HCT116 (cell line): ENCODE measurements around the gene RHEBL1. TPM values are rescaled to one million over a fixed set of nuclear protein-coding genes. Genes with fewer than 3 reads are reported as not detected.

Experiments used
- ATAC-seq: fragments of 200-7000 bp; cut with Tn5 transposase; 2 replicates; pipeline ENCODE4 v1.9.1; 2020; ENCODE audit warnings: mild to moderate bottlenecking, moderate library complexity
- BruUV-seq: library from RNA; stranded (reverse); fragments of 400-500 nt; replicated peaks from 2 replicates; lab custom pipeline; 2021; lab: Mats Ljungman, UMichigan
- CTCF ChIA-PET: fragments of 300-600 bp; sonication (Branson Sonifier 250); formaldehyde crosslinking; loops from one replicate; lab custom pipeline; 2021; ENCODE audit warnings: antibody characterized with exemption; lab: Charles Lee
- POLR2A ChIA-PET: fragments of 300-600, 350-600 bp; sonication (Branson Sonifier 250); formaldehyde crosslinking; loops from one replicate; lab custom pipeline; 2021; ENCODE audit warnings: antibody characterized with exemption; lab: Charles Lee
- RAD21 ChIA-PET, 2 experiments: fragments of 300-600 bp; sonication (Branson Sonifier 250); formaldehyde crosslinking; loops; one replicate each; lab custom pipeline; 2023; ENCODE audit warnings: low total read pairs in 2 of 2; ENCODE audit not compliant: uncharacterized antibody in 2 of 2, unreplicated experiment in 2 of 2, low non-redundant PET in 1 of 2; lab: Charles Lee
- DNase-seq: peaks from one replicate; pipeline ENCODE4 v3.0.0-alpha.2; 2010; ENCODE audit warnings: low read depth, low spot score
- H2AFZ ChIP-seq: fragments of 200-600 bp; shearing (Covaris generic), sonication (generic); 2 replicates; pipeline ENCODE4 v1.6.1; 2017; ENCODE audit warnings: low read depth, mixed run types, mixed read lengths, antibody characterized with exemption, low read length; ENCODE audit not compliant: poor library complexity, severe bottlenecking
- H3K27ac ChIP-seq: 2 replicates; pipeline ENCODE4 v1.5.1; 2012; ENCODE audit warnings: low read depth, low read length
- H3K27me3 ChIP-seq: fragments of 200-600 bp; sonication (generic); 2 replicates; pipeline ENCODE4 v1.6.1; 2016; ENCODE audit warnings: mixed run types, low read length, mixed read lengths; ENCODE audit not compliant: insufficient read depth
- H3K36me3 ChIP-seq, 2 experiments: fragments of 200-500 bp in 1 of 2; fragments of 200-600 bp in 1 of 2; sonication (Bioruptor generic) in 1 of 2; sonication (generic) in 1 of 2; 2 replicates each; pipeline versions ENCODE4 v1.5.1 to v1.6.1; 2014 to 2016; ENCODE audit warnings: low read length in 2 of 2, inconsistent platforms in 1 of 2, mixed read lengths in 1 of 2, mixed run types in 1 of 2; ENCODE audit not compliant: insufficient read depth in 2 of 2, control insufficient read depth in 1 of 2
- H3K4me1 ChIP-seq, 2 experiments: fragments of 200-600 bp in 1 of 2; sonication (generic) in 1 of 2; 2 replicates each; pipeline versions ENCODE4 v1.5.1 to v1.6.1; 2012 to 2017; ENCODE audit warnings: low read length in 2 of 2, inconsistent platforms in 1 of 2, mild to moderate bottlenecking in 1 of 2, mixed read lengths in 1 of 2, mixed run types in 1 of 2, moderate library complexity in 1 of 2; ENCODE audit not compliant: insufficient read depth in 2 of 2, control insufficient read depth in 1 of 2
- H3K4me2 ChIP-seq: fragments of 200-600 bp; sonication (generic); 2 replicates; pipeline ENCODE4 v1.6.1; 2017; ENCODE audit warnings: mixed run types, low read length, mixed read lengths
- H3K4me3 ChIP-seq, 2 experiments: fragments of 200-600 bp in 1 of 2; sonication (generic) in 1 of 2; replicated peaks in 1 of 2; 2 replicates each; pipeline ENCODE4 v1.5.1; 2011 to 2016; ENCODE audit warnings: low read length in 2 of 2, control low read depth in 1 of 2, low read depth in 1 of 2, mild to moderate bottlenecking in 1 of 2, mixed read lengths in 1 of 2, mixed run types in 1 of 2
- H3K79me2 ChIP-seq: fragments of 200-600 bp; sonication (generic); 2 replicates; pipeline ENCODE4 v1.6.1; 2017; ENCODE audit warnings: mild to moderate bottlenecking, mixed run types, low read length, moderate library complexity, mixed read lengths; ENCODE audit not compliant: insufficient read depth
- H3K9ac ChIP-seq: fragments of 200-600 bp; sonication (generic); 2 replicates; pipeline ENCODE4 v1.6.1; 2016; ENCODE audit warnings: low read length, mixed read lengths
- H3K9me2 ChIP-seq: fragments of 200-600 bp; sonication (generic), shearing (Covaris generic); 2 replicates; pipeline ENCODE4 v1.6.1; 2017; ENCODE audit warnings: mixed run types, mild to moderate bottlenecking, moderate library complexity; ENCODE audit not compliant: insufficient read depth
- H3K9me3 ChIP-seq, 2 experiments: fragments of 200-500 bp in 1 of 2; fragments of 200-600 bp in 1 of 2; sonication (Bioruptor generic) in 1 of 2; sonication (generic) in 1 of 2; 2 replicates each; pipeline ENCODE4 v1.6.1; 2014 to 2017; ENCODE audit warnings: low read length in 2 of 2, mixed read lengths in 2 of 2, inconsistent platforms in 1 of 2, low read depth in 1 of 2, mild to moderate bottlenecking in 1 of 2, mixed run types in 1 of 2, moderate library complexity in 1 of 2; ENCODE audit not compliant: control insufficient read depth in 1 of 2, insufficient read depth in 1 of 2
- H4K20me1 ChIP-seq: fragments of 200-600 bp; sonication (generic), shearing (Covaris generic); 2 replicates; pipeline ENCODE4 v1.6.1; 2017; ENCODE audit warnings: mixed run types, mild to moderate bottlenecking, moderate library complexity; ENCODE audit not compliant: insufficient read depth
- CBX3 ChIP-seq: IDR thresholded peaks from 2 replicates; pipeline ENCODE4 v1.6.1; 2012; ENCODE audit warnings: low read depth
- CEBPB ChIP-seq: IDR thresholded peaks from 2 replicates; pipeline ENCODE4 v1.6.1; 2012; ENCODE audit warnings: low read depth
- EGR1 ChIP-seq: IDR thresholded peaks from 2 replicates; pipeline ENCODE4 v1.6.1; 2012; ENCODE audit warnings: low read depth
- ELF1 ChIP-seq: IDR thresholded peaks from 2 replicates; pipeline ENCODE4 v1.6.1; 2012; ENCODE audit warnings: low read depth, borderline replicate concordance
- EZH2 ChIP-seq: fragments of 200-600 bp; sonication (generic); IDR thresholded peaks from 2 replicates; pipeline ENCODE4 v1.6.1; 2017; ENCODE audit warnings: antibody characterized with exemption, mixed run types
- EZH2phosphoT487 ChIP-seq: fragments of 200-600 bp; IDR thresholded peaks from 2 replicates; pipeline ENCODE4 v1.6.1; 2018; ENCODE audit warnings: antibody characterized with exemption, borderline replicate concordance
- FOSL1 ChIP-seq: IDR thresholded peaks from 2 replicates; pipeline ENCODE4 v1.6.1; 2012; ENCODE audit warnings: low read depth
- POLR2A ChIP-seq: IDR thresholded peaks from 2 replicates; pipeline ENCODE4 v1.7.0; 2011; ENCODE audit warnings: borderline replicate concordance; ENCODE audit not compliant: insufficient read depth, insufficient read length; ENCODE audit errors: extremely low read depth
- POLR2AphosphoS5 ChIP-seq: IDR thresholded peaks from 2 replicates; pipeline ENCODE4 v1.6.1; 2011; ENCODE audit warnings: mild to moderate bottlenecking, low read depth, low read length, moderate library complexity
- RAD21 ChIP-seq: IDR thresholded peaks from 2 replicates; pipeline ENCODE4 v1.6.1; 2012; ENCODE audit warnings: low read depth, mild to moderate bottlenecking
- SIN3A ChIP-seq: IDR thresholded peaks from 2 replicates; pipeline ENCODE4 v1.6.1; 2012; ENCODE audit warnings: low read depth
- YY1 ChIP-seq: IDR thresholded peaks from 2 replicates; pipeline ENCODE4 v1.6.1; 2011; ENCODE audit warnings: low read length, low read depth, moderate library complexity, mild to moderate bottlenecking; ENCODE audit not compliant: insufficient replicate concordance; ENCODE audit errors: extremely low read depth
- ZNF274 ChIP-seq: fragments of 200-500 bp; sonication (Bioruptor generic); IDR thresholded peaks from 2 replicates; pipeline ENCODE4 v1.6.1; 2014; ENCODE audit warnings: mild to moderate bottlenecking, low read depth, low read length, inconsistent platforms
- intact Hi-C: fragments of 100-400 bp; cut with micrococcal nuclease; formaldehyde crosslinking; loops from 2 replicates; pipeline ENCODE4 v1.10.0; 2022
- total RNA-seq: library from RNA; stranded (reverse); gene quantifications from one replicate; pipeline ENCODE4 v1.2.1, GENCODE V29; 2021; ENCODE audit not compliant: unreplicated experiment
- TF ChIP-seq, protein P1 (sequence below), 3 experiments: fragments of 200-600 bp in 1 of 3; sonication (generic) in 1 of 3; IDR thresholded peaks in 2 of 3; conservative IDR thresholded peaks in 1 of 3; 2 replicates each; pipeline ENCODE4 v1.5.1; 2012 to 2017; ENCODE audit warnings: low read depth in 2 of 3, low read length in 2 of 3, antibody characterized with exemption in 1 of 3, borderline replicate concordance in 1 of 3, control low read depth in 1 of 3, mild to moderate bottlenecking in 1 of 3, mixed read lengths in 1 of 3, mixed run types in 1 of 3, moderate library complexity in 1 of 3; ENCODE audit not compliant: insufficient read depth in 1 of 3
- TF ChIP-seq, protein P2 (sequence below): IDR thresholded peaks from 2 replicates; pipeline ENCODE4 v1.6.1; 2012

Gene RHEBL1
- total RNA-seq, 1 experiment from 2014 or later: 2.8 TPM

DNA sequence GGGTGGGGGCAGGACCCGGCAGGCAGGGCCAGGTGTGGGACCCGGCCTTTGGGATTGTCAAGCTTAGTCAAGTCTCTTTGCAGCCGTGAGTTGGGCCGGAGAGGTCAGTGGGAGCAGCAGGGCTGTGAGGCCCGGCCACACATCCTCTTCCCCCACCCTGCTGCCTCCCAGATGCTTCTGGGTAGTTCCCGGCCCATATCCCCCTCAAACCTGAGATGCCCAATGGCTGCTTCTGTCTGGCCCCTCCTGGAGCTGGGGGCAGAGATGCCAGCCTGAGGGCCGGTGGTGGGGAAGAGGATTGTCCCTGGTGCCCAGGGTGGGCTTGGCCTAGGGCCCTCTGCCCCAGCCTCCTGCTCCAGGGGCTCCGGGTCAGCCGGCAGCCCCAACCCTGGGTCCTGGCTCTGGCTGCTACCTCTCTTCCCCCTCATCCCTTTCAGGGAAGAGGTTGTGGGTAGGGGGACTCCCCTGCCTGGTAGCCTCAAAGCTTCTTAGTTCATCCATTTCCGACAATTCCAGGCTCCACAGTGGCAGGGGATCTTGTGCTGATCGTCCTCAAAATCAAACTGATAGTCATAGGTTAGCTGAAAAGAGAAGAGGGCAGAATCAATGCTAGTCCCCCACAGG, 48.4 kb downstream of the RHEBL1 start:
- H2AFZ ChIP-seq: no peak overlapping the region
- no peaks in the 10 kb centered on the region for H3K27me3 ChIP-seq
- DNase-seq (no peak), ATAC-seq (no peak)
- H3K36me3 ChIP-seq: peaks cover 30 to 32% of the 10 kb centered on the region in 2 experiments; a peak in 3 of 4 replicates
- H3K4me3 ChIP-seq: no peak overlapping the region
- H3K4me1 ChIP-seq: peaks cover 8 to 20% of the 10 kb centered on the region in 2 experiments
- H3K27ac ChIP-seq: no peak overlapping the region
- no peaks in the 10 kb centered on the region for H3K9me2 ChIP-seq
- peaks cover 18% of the 10 kb centered on the region; the same call in 1 of the 2 replicates for H3K79me2 ChIP-seq
- intact Hi-C loops: no loop called here
- ChIA-PET POLR2A (no interaction called here), CTCF (interaction anchor here (2.7 kb wide), 1 partner anchor 22 kb away, joined by 16 read pairs; no protein-coding TSS in a partner anchor)
- no TSS peak for BruUV-seq
- no peaks in the 10 kb centered on the region for H4K20me1 ChIP-seq
- no peak overlapping the region for H3K9ac ChIP-seq
- no peak overlapping the region for H3K4me2 ChIP-seq
- H3K9me3 ChIP-seq: no peaks in the 10 kb centered on the region
- TF ChIP-seq, protein P1, sequence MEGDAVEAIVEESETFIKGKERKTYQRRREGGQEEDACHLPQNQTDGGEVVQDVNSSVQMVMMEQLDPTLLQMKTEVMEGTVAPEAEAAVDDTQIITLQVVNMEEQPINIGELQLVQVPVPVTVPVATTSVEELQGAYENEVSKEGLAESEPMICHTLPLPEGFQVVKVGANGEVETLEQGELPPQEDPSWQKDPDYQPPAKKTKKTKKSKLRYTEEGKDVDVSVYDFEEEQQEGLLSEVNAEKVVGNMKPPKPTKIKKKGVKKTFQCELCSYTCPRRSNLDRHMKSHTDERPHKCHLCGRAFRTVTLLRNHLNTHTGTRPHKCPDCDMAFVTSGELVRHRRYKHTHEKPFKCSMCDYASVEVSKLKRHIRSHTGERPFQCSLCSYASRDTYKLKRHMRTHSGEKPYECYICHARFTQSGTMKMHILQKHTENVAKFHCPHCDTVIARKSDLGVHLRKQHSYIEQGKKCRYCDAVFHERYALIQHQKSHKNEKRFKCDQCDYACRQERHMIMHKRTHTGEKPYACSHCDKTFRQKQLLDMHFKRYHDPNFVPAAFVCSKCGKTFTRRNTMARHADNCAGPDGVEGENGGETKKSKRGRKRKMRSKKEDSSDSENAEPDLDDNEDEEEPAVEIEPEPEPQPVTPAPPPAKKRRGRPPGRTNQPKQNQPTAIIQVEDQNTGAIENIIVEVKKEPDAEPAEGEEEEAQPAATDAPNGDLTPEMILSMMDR (IDR thresholded peaks at IDR 0.05 in 2 of 3, conservative IDR thresholded peaks at IDR 0.05 in 1 of 3; ENCODE audit: borderline replicate concordance in 1 of 3, insufficient read depth in 1 of 3, low read depth in 2 of 3, low read length in 2 of 3): no peak
- TF ChIP-seq RAD21 (no peak), ZNF274 (no peak), POLR2A (no peak), EGR1 (no peak), FOSL1 (no peak), POLR2AphosphoS5 (no peak), YY1 (no peak), SIN3A (no peak), ELF1 (no peak), CBX3 (no peak), CEBPB (no peak), EZH2 (no peak), EZH2phosphoT487 (no peak)
- TF ChIP-seq, protein P2, sequence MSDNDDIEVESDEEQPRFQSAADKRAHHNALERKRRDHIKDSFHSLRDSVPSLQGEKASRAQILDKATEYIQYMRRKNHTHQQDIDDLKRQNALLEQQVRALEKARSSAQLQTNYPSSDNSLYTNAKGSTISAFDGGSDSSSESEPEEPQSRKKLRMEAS: no peak
- TF ChIP-seq, all 23 proteins: peak for 0
- RAD21 ChIA-PET: no interaction called here
